ENCODE data around the gene PLEKHA6.

The PLEKHA6 gene, protein sequence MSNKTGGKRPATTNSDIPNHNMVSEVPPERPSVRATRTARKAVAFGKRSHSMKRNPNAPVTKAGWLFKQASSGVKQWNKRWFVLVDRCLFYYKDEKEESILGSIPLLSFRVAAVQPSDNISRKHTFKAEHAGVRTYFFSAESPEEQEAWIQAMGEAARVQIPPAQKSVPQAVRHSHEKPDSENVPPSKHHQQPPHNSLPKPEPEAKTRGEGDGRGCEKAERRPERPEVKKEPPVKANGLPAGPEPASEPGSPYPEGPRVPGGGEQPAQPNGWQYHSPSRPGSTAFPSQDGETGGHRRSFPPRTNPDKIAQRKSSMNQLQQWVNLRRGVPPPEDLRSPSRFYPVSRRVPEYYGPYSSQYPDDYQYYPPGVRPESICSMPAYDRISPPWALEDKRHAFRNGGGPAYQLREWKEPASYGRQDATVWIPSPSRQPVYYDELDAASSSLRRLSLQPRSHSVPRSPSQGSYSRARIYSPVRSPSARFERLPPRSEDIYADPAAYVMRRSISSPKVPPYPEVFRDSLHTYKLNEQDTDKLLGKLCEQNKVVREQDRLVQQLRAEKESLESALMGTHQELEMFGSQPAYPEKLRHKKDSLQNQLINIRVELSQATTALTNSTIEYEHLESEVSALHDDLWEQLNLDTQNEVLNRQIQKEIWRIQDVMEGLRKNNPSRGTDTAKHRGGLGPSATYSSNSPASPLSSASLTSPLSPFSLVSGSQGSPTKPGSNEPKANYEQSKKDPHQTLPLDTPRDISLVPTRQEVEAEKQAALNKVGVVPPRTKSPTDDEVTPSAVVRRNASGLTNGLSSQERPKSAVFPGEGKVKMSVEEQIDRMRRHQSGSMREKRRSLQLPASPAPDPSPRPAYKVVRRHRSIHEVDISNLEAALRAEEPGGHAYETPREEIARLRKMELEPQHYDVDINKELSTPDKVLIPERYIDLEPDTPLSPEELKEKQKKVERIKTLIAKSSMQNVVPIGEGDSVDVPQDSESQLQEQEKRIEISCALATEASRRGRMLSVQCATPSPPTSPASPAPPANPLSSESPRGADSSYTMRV

DNA sequence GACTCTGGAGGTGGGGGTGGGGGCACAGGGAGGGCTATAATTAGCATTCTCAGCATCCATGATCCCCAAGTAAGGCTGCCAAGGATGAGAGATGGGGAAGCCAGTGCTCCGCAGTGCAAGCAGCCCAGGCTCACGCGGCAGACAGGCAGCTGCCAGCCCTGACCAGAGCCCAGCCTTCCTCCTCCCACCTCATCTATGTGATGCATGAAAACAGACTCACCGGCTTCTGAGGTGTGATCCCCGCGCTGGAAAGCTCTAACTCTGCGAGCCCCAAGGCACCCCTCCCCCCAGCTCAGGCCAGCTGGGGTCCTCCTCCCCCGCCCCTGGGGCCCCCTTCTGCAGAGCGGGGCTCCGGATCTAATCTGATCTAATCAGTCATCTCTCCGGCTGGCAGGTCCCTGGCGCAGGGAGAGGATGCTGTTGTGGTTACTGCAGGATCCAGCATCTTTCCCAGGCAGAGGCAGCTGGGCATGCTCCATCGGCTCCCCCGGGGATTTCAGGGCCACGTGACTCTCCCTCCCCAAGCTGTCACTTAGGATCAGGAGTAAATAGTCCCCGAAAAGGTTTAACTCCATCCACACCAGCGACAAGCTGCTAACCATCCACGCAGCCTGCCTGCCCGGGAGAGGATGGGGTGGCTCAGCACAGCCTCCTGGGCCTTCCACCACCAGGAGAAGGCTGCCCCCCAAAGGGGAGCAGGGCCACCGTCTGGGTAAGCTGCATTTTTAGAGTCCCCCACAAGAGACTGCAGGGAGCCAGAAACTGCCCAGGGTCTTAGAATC is at the start of gene PLEKHA6:
Gene PLEKHA6 (minus strand): TSS at position 456 of the 782 bp plus-strand sequence. CDS start 86,202 bp downstream, outside the sequence.
- no peak for FAIRE-seq

DNA sequence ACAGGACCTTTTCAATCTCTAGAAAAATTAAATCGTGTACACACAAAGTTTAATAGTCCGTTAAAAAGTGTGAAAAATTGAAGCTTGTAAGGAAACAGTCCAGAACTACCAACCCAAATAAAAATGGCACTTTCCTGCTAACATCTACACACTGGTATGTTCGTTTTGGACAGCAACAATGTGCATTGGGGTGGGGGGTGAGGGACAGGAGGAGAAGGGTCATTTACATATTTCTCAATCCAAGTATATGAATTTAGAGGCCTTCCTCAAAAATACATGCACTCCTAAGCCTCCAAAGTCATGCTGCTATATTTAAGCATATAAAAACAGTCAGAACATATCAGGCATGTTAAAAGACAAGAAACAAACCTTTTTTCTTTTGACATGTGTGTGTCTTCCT is 49.4 kb upstream of the PLEKHA6 start:
- no peak for FAIRE-seq

DNA sequence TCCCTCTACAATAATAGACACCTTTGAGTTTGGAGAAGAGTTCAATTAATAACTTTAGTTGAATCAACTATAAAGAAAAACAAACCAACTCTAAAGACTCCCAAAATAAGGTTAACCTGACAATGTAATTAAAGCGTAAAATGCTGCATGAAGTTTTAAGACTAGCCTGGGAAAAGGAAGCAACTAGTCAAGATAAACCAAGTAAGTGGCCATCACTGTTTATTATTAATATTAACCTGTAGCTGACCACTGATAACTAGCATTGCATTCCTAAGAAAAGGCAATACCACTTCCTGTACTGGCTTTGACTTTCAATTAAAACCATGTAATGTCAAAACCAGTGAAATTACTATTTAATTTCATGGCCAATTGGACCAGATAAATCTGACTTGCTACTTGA is 48.9 kb upstream of the PLEKHA6 start:
- FAIRE-seq: no peak

DNA sequence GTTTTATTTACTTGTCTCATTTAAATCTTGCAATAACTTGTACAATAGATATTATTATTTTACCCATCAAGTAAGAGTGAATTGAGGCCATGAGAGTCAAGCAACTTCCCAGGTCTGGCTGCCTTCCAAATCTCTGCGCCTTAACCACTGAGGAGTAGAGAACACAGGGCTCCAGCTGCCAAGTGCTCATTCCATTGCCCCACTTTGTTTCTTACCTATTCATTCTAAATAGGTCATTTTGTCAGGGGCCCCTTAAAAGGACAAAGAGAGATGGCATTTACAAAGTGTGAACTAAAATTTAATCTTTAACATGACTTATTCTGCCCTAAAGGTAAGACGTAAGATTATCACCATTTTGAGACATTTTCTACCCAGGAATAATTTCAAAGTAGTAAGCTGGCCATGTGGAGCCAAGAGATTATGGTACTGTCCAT is 48.4 kb upstream of the PLEKHA6 start:
- FAIRE-seq: no peak

DNA sequence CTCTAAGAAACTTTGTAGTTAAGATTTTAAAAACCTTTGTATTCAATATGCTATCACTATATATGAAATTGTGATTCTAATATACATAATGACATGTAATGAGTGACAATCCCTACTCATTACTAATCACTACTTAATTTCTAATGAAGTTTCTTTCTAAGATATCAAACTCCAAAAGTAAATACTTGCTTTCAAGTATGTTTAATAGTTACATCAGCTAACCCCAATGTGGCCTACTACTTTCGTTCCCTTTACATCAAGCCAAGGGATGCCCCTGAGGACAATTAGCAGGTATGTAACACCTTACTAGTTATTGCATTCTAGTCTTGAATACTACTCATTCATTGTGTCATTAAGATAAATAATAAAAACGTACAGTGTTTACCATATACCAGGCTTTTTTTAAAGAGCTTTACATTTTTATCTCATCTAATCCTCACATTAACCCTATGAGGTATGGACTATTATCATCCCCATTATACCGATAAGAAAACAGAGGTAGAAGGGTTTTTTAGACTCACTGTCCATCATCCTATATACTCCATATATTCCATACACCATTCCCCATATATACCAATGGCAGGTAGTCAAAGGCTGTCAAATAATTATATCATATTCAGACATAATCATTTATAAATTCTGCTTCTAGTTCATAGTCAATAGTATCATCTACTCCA is 47.7 kb upstream of the PLEKHA6 start:
- no peak for FAIRE-seq

DNA sequence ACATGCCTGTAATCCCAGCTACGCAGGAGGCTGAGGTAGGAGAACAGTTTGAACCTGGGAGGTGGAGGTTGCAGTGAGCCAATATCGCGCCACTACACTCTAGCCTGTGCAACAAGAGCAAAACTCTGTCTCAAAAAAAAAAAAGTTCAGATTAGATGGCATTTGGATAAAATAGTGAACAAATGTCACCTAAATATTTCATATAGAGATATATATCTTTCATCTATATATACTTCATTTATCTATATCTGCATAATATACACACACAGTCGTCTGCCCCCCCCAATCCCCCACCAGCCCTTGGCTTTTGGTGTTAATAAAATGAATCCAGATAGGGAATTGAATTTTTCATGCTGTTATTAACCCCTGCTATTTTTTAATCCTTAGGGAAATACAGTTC is 46.9 kb upstream of the PLEKHA6 start:
- no peak for FAIRE-seq

DNA sequence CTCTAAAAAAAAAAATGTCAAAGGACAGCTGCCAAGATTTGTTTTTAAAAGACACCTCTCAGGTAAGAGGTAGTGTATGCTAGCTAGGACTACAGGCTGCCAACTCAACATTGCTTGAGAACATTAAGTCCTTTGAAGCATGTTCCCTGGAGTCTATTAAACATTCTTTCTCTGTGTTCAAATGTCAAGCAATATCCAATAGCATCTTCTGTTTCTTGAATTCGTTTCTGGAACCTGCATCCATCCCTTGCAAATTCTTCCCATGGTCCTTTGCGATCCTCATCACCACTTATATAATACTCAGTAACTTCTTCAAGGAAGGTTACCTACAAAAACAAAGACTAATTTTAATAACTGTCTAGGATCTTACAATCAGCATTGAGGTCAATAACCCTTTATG is 46.3 kb upstream of the PLEKHA6 start:
- FAIRE-seq: no peak

DNA sequence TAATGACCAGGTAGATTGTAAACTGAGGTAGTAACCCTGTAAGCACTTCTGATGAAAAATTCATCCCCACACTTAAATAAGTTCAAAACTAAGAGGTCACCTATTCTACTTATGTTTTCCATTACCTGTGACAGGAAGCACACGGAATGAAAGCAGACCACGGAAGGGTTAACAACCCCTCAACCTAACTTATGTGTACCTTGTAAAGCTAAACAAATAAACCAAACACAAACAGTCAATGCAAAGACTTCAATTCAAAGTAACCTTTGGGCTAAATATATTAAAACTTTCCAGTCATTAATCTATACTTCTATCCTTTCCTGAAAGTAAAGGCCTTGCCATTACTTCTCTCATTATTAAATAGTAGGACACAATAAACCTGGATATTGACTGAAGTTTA is 44.9 kb upstream of the PLEKHA6 start:
- FAIRE-seq: no peak

DNA sequence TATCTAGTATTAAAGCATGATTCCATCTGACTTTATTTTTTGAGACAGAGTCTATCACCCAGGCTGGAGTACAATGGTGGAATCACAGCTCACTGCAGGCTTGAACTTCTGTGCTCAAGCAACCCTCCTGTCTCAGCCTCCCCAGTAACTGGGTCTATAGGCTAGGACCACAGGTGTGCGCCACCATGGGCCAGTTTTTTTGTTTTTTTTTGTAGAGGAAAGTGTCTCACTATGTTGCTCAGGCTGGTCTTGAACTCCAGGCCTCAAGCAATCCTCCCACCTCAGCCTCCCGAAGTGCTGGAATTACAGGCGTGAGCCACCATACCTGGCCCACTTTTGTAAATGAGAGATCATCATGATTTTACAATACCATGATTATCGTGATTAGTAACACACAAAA is 42.7 kb upstream of the PLEKHA6 start:
- FAIRE-seq: no peak

DNA sequence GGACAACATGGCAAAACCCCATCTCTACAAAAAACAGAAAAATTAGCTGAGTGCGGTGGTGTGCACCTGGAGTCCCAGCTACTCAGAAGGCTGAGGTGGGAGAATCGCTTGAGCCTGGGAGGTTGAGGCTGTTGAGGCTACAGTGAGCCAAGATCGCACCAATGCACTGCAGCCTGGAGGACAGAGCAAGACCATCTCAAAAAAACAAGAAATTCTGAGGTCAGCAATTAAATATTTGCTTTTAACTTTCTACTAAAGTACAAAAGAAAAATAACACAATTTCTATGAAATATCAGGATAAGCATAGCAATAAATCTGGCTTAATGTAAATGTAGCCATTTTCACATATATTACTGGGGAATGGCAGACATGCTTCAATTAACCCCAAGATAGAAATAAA is 42.0 kb upstream of the PLEKHA6 start:
- FAIRE-seq: no peak

DNA sequence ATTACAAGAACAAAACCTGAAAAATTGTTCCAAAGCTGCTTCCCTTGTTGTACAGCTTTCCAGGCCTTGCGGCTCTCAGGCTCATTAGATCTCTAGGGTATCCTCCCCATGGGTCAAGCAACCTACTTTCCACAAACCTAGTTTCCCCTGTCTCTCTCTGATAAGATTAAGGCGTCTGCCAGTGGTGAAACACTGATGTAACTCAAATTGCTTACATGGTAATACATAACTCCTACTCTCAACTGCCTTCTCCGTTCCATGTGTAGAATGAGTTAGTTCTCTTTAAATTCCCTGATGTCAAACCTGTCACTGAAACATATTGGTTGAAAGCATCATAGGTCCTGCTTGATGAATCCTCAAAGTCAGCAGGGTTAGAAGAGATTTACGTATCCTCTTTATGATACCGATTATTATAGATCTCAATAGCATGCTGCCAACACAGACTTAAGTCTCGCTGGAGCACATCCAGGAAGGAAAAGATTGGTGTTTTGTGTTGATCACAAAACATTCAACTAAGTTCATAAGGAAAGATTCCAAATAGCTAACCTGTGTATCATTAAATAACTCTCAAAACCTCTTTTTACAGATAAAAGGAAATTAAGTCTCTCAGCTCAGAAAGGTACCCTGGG is 41.3 kb upstream of the PLEKHA6 start:
- no peak for FAIRE-seq

DNA sequence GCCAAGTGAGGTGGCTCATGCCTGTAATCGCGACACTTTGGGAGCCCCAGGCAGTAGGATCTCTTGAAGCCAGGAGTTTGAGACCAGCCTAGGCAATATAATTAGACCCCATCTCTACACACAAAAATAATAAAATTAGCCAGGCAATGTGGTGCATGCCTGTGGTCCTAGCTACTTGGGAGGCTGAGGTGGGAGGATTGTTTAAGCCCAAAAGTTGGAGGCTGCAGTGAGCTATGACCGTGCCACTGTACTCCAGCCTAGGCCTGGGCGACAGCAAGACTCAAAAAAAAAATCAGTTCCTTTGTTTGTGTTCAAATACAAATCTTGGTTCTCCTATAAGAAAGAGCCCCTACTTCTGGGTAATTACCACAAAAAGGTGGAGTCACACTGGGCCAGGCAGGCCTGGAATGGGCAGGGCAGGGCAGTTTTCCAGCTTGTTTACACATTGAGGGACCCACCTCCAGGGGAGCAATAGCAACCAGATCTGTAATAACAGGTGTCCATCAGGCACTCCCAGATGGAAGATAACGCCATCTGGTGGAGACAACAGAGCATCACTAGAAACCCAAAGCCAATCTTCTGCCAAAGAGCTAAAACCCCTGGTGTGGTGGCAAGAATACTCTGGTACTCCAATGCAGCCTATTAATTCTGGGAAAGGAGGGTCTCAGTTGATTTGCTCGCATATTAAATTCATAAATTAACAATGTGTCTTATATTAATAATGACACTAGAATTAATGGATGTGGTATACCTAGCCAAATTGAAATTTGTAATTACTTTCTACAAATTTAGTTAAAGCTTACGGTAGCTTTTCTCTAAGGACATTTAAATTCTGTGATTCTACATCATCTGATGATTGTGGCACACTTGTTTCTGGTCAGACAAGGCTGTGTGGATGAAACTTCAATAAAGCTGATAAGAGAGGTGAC is 38.7 kb upstream of the PLEKHA6 start:
- no peak for FAIRE-seq

DNA sequence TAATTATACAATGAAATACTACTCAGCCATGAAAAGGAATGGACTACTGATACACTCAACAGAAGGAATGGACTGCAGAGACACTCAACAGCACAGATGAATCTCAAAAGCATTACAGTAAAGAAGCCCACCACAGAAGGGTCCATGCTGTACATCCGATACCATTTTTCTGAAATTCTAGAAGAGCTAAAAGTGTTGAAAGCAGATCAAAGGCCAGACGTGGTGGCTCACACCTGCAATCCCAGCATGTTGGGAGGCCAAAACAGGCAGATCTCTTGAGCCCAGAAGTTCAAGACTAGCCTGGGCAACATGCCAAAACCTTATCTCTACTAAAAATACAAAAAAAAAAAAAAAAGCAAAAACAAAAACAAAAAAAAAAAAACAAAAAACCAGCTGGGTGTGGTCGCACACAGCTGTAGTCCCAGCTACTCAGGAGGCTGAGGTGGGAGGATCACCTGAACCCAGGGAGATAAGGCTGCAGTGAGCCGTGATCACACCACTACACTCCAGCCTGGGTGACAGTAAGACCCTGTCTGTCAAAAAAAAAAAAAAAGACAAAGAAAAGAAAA is 36.4 kb upstream of the PLEKHA6 start:
- no peak for FAIRE-seq

DNA sequence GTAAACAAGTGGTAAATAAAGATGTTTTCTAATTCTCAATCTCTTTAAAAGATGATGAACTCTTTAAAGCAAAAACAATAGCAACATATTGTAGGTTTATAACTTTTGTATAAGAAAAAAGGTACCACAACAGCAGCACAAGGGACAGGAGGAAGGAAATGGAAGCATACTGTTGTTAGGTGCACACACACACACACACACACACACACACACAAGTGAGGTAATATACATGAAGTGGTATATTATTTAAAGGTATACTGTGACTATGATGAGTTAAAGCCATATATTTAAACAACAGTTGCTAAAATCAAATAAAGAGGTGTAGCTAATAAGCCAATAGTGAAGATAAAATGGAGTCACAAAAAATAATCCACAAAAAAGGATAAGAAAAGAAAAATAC is 31.9 kb upstream of the PLEKHA6 start:
- FAIRE-seq: peak; percentile 48

DNA sequence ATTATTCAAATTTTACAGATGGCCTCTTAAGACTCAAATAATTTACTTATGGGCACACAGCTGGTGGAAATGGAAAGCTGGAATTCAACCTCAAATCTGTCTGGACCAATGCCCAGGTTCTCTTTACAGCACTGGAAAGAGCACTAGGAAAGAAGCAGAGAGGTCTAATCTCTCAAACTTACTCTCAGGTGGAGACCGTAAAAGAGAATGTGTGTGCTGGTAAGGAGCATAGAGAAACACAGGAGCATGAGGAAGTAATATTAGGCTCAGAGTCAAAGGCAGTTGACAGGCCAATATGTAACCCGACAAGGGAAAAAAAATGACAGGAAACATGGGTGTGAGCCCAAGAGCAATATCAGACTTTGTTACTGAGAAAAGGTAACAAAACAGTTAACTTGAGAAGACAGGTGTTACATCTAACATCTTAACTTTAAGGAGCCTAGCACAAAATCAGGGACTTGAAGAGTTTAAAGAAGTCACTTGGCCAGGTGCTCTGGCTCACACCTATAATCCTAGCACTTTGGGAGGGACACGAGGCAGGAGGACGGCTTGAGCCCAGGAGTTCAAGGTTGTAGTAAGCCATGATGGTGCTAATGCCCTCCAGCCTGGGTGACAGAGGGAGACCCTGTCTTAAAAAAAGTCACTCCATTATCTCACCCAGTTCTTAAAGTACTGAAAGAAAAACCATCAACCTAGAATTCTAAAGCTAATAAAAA is 31.2 kb upstream of the PLEKHA6 start:
- no peak for FAIRE-seq

DNA sequence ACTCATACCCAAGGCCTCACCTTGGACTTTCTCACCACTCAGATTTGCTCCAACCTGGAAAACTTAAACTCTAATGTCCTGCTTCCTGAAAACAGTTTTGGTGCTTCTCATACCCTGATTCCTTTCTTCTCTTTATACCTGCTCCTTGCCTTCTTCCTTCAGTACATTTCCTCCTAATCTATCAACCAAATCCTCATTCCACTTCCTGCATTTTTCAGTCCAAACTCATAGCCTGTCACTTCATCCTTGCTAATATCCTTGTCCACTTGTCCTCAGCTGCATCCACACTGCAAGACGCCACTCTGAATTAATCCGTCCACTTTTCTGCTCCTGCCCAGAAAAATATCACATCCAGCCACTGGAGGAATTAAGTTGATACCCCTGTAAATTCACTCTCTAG is 26.0 kb upstream of the PLEKHA6 start:
- no peak for FAIRE-seq

DNA sequence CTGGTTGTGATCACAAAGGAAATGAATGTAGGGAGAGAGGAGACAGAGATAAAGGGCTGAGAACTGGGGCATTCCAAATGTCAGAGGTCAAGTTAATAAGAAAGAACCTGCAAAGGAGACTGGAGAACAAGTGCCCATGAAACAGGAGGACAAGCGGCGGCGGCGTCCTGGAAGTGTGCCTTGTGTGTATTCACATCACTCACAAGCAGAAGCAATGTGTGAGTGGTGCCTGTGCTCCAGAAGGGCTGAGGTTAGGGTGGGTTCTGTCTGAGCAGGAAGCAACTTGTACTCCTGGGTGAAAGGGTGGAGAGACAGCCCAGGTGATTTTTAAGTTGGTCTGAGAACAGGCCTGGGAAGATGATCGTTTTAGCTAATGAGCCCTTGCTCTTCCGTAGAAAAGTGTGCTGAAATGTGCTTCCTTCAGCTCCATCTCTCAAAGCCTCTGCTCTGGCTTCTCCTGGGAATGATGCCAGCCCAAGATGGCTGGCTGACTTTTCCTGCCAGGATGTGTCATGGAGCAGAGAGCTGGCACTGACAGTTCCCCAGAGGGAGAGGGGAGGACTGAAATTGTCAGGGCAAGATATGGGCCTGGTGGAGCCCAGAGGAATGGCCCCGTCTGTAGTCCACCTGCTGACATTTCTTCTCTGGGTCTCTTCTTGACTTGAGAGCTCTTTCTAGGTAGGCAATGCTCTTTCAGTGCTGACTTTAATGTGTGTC is 25.1 kb upstream of the PLEKHA6 start:
- no peak for FAIRE-seq

DNA sequence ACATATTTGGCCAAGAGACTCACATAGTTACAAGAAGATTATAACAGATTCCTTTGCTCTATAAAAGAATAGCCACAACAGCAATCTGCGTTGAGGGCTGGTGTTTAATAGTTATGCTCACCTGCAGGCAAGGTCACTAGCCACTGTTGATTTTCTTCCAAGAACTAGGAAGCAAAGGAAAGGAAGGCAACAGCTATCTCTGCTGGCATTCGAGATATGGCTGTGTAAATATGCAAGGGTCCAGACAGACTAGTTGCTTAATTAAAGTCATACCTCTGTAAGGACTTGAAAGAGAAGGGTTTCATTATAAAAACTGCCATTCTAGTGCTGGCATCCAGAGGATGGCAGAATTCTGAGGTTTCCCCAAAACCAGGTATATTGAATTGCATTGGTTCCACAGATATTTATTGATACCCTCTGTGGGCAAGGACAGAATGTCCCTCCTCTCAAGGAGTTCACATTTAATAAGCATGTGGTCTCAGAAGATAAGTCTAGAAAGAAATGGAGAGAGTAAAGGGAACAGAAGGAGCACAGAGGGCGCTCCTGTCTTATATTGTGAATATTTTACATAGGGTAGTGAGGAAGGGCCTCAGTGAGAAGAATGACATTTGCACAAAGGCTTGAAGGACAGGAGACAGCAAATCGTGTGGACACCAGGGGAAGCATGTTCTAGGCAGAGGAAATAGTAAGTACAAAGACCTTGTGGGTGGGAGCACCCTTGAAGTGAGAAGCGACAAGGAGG is 23.6 kb upstream of the PLEKHA6 start:
- no peak for FAIRE-seq
